H1 (cell line): ENCODE measurements around the gene FADS2. TPM values are rescaled to one million over a fixed set of nuclear protein-coding genes. Genes with fewer than 3 reads are reported as not detected.
A peak's percentile ranks its signal among the peaks of the same experiment; 100 is the strongest.

Experiments used
- CTCF ChIA-PET: fragments of 300-600 bp; sonication (Branson Sonifier 250); formaldehyde crosslinking; loops from one replicate; lab custom pipeline; 2021; ENCODE audit not compliant: partially characterized antibody; lab: Charles Lee
- POLR2A ChIA-PET: fragments of 300-600 bp; sonication (Branson Sonifier 250); formaldehyde crosslinking; loops from one replicate; lab custom pipeline; 2021; ENCODE audit warnings: inconsistent platforms; ENCODE audit not compliant: partially characterized antibody; lab: Charles Lee
- DNase-seq, 2 experiments: peaks; one replicate each; pipeline versions ENCODE4 v3.0.0 to v3.0.0-alpha.2; 2010 to 2022; ENCODE audit warnings: low spot score in 2 of 2, low read depth in 1 of 2, mixed read lengths in 1 of 2
- FAIRE-seq: peaks from 2 replicates; lab custom pipeline; 2011; peaks lifted over from hg19 to GRCh38; lab: Jason Lieb, UNC
- H2AFZ ChIP-seq: 2 replicates; pipeline ENCODE4 v1.8.1; 2012; ENCODE audit warnings: low read length, inconsistent platforms
- H2AK5ac ChIP-seq: 2 replicates; pipeline ENCODE4 v1.6.1; 2013; ENCODE audit warnings: low read depth, low read length
- H2BK120ac ChIP-seq: replicated peaks from 2 replicates; pipeline ENCODE3; 2013; ENCODE audit warnings: low read depth, low read length, inconsistent platforms
- H2BK12ac ChIP-seq: 2 replicates; pipeline ENCODE4 v1.6.1; 2013; ENCODE audit warnings: low read depth, low read length
- H2BK15ac ChIP-seq: 2 replicates; pipeline ENCODE4 v1.6.1; 2013; ENCODE audit warnings: low read length
- H2BK20ac ChIP-seq: 2 replicates; pipeline ENCODE4 v1.6.1; 2013; ENCODE audit warnings: low read length
- H2BK5ac ChIP-seq: 2 replicates; pipeline ENCODE4 v1.6.1; 2013; ENCODE audit warnings: low read depth, low read length
- H3K14ac ChIP-seq: 2 replicates; pipeline ENCODE4 v1.6.1; 2013; ENCODE audit warnings: inconsistent platforms; ENCODE audit not compliant: insufficient read length
- H3K18ac ChIP-seq: 2 replicates; pipeline ENCODE4 v1.6.1; 2013; ENCODE audit warnings: low read length; ENCODE audit errors: extremely low read depth
- H3K23ac ChIP-seq: 2 replicates; pipeline ENCODE4 v1.6.1; 2013; ENCODE audit warnings: inconsistent platforms; ENCODE audit not compliant: insufficient read length
- H3K23me2 ChIP-seq: 2 replicates; pipeline ENCODE4 v1.6.1; 2013; ENCODE audit warnings: low read depth, low read length
- H3K27ac ChIP-seq: 2 replicates; pipeline ENCODE4 v1.6.1; 2011; ENCODE audit warnings: low read depth, low read length, inconsistent platforms
- H3K27me3 ChIP-seq, 4 experiments: replicated peaks in 1 of 4; 1 replicate in 1 of 4; 2 replicates in 3 of 4; pipeline versions ENCODE4 v1.6.1 to v1.8.1; 2011 to 2013; ENCODE audit warnings: low read length in 3 of 4, mild to moderate bottlenecking in 3 of 4, inconsistent platforms in 2 of 4, mixed read lengths in 2 of 4, moderate library complexity in 1 of 4; ENCODE audit not compliant: control insufficient read depth in 3 of 4, insufficient read depth in 3 of 4; ENCODE audit errors: extremely low read depth in 1 of 4
- H3K36me3 ChIP-seq, 4 experiments: 2 replicates each; pipeline versions ENCODE4 v1.6.1 to v1.8.1; 2011 to 2013; ENCODE audit warnings: mild to moderate bottlenecking in 4 of 4, low read length in 3 of 4, moderate library complexity in 2 of 4, control low read depth in 1 of 4, inconsistent platforms in 1 of 4; ENCODE audit not compliant: insufficient read depth in 4 of 4, control insufficient read depth in 2 of 4
- H3K4ac ChIP-seq: replicated peaks from 2 replicates; pipeline ENCODE3; 2013; ENCODE audit warnings: low read length, low read depth, mixed read lengths, inconsistent platforms; ENCODE audit not compliant: insufficient read length
- H3K4me1 ChIP-seq, 4 experiments: replicated peaks in 1 of 4; 1 replicate in 1 of 4; 2 replicates in 3 of 4; pipeline versions ENCODE4 v1.6.1 to v1.8.1; 2011 to 2013; ENCODE audit warnings: low read length in 3 of 4, inconsistent platforms in 2 of 4, mixed read lengths in 1 of 4; ENCODE audit not compliant: insufficient read depth in 4 of 4, control insufficient read depth in 3 of 4
- H3K4me2 ChIP-seq, 2 experiments: 2 replicates each; pipeline versions ENCODE4 v1.6.1 to v1.8.1; 2011 to 2013; ENCODE audit warnings: low read depth in 2 of 2, low read length in 2 of 2, control low read depth in 1 of 2, inconsistent platforms in 1 of 2, mild to moderate bottlenecking in 1 of 2; ENCODE audit not compliant: insufficient read depth in 1 of 2
- H3K4me3 ChIP-seq, 4 experiments: fragments of 200-600, 300-600 bp in 1 of 4; sonication (generic), shearing (Covaris generic), sonication (Bioruptor Twin) in 1 of 4; 2 replicates each; pipeline versions ENCODE4 v1.5.1 to v1.8.1; 2011 to 2016; ENCODE audit warnings: low read length in 4 of 4, low read depth in 3 of 4, control low read depth in 2 of 4, inconsistent platforms in 2 of 4, mild to moderate bottlenecking in 2 of 4, mixed read lengths in 1 of 4, moderate library complexity in 1 of 4; ENCODE audit not compliant: insufficient read depth in 2 of 4; ENCODE audit errors: extremely low read depth in 1 of 4
- H3K56ac ChIP-seq: replicated peaks from 2 replicates; pipeline ENCODE3; 2013; ENCODE audit warnings: low read depth, mild to moderate bottlenecking, mixed read lengths, low read length, inconsistent platforms; ENCODE audit not compliant: insufficient read length
- H3K79me1 ChIP-seq: 2 replicates; pipeline ENCODE4 v1.6.1; 2013; ENCODE audit warnings: low read depth, low read length, control low read depth
- H3K79me2 ChIP-seq, 2 experiments: 2 replicates each; pipeline versions ENCODE4 v1.6.1 to v1.8.1; 2012 to 2013; ENCODE audit warnings: low read length in 2 of 2, mild to moderate bottlenecking in 2 of 2, inconsistent platforms in 1 of 2; ENCODE audit not compliant: insufficient read depth in 2 of 2, control insufficient read depth in 1 of 2
- H3K9ac ChIP-seq, 4 experiments: replicated peaks in 1 of 4; 1 replicate in 1 of 4; 2 replicates in 3 of 4; pipeline versions ENCODE4 v1.6.1 to v1.8.1; 2011 to 2013; ENCODE audit warnings: low read depth in 3 of 4, low read length in 3 of 4, control low read depth in 2 of 4, mild to moderate bottlenecking in 2 of 4, moderate library complexity in 2 of 4, inconsistent platforms in 1 of 4; ENCODE audit errors: extremely low read depth in 1 of 4
- H3K9me3 ChIP-seq, 2 experiments: 2 replicates each; pipeline versions ENCODE4 v1.6.1 to v1.8.1; 2012 to 2013; ENCODE audit warnings: mild to moderate bottlenecking in 2 of 2, moderate library complexity in 2 of 2, control low read depth in 1 of 2, inconsistent platforms in 1 of 2, low read depth in 1 of 2, low read length in 1 of 2, mixed read lengths in 1 of 2; ENCODE audit not compliant: insufficient read depth in 2 of 2
- H4K20me1 ChIP-seq, 2 experiments: replicated peaks in 1 of 2; 2 replicates each; pipeline versions ENCODE3 to v1.8.1; 2011 to 2013; ENCODE audit warnings: inconsistent platforms in 2 of 2, low read length in 2 of 2, mild to moderate bottlenecking in 1 of 2; ENCODE audit not compliant: insufficient read depth in 2 of 2, control insufficient read depth in 1 of 2
- H4K5ac ChIP-seq: 2 replicates; pipeline ENCODE4 v1.6.1; 2013; ENCODE audit warnings: low read length, low read depth, mixed read lengths, inconsistent platforms; ENCODE audit not compliant: insufficient read length
- H4K8ac ChIP-seq: 2 replicates; pipeline ENCODE4 v1.8.0; 2013; ENCODE audit warnings: mild to moderate bottlenecking, moderate library complexity, low read length, inconsistent platforms; ENCODE audit not compliant: insufficient read depth; ENCODE audit errors: extremely low read depth
- H4K91ac ChIP-seq: replicated peaks from 2 replicates; pipeline ENCODE3; 2013; ENCODE audit warnings: low read length, mixed read lengths, inconsistent platforms; ENCODE audit not compliant: insufficient read length
- KDM5A ChIP-seq: fragments of 200-600 bp; IDR thresholded peaks from 2 replicates; pipeline ENCODE4 v1.7.1; 2012; ENCODE audit warnings: mild to moderate bottlenecking, low read length, inconsistent platforms, mixed read lengths
- POLR2AphosphoS5 ChIP-seq: IDR thresholded peaks from 2 replicates; pipeline ENCODE4 v1.6.1; 2011; ENCODE audit warnings: low read depth, low read length
- WGBS, 2 experiments: shearing (Covaris generic) in 1 of 2; methylation state at CpG; one replicate each; pipeline versions ENCODE4 v1.1.6 to v1.1.7; 2013 to 2015; ENCODE audit warnings: low lambda C conversion rate in 2 of 2, mixed read lengths in 2 of 2, inconsistent platforms in 1 of 2, low coverage in 1 of 2, missing lambda C conversion rate in 1 of 2; ENCODE audit not compliant: insufficient replicate concordance in 2 of 2, insufficient coverage in 1 of 2, insufficient read length in 1 of 2; ENCODE audit errors: extremely low coverage in 1 of 2, missing lambda C conversion rate in 1 of 2; 5-methylcytosine and 5-hydroxymethylcytosine counted together
- polyA plus RNA-seq, 7 experiments: library from polyadenylated mRNA; depleted of rRNA in 3 of 7; stranded (reverse) in 5 of 7; unstranded in 2 of 7; fragments of >200 nt in 5 of 7; fragments of 200-250 nt in 2 of 7; gene quantifications; 1 replicate in 5 of 7; 2 replicates in 1 of 7; 4 replicates in 1 of 7; pipeline versions ENCODE4 v1.2.1 to v1.2.3, GENCODE V29; 2011 to 2013; ENCODE audit warnings: missing spikeins in 2 of 7, mixed read lengths in 2 of 7
- total RNA-seq: library from RNA; stranded (reverse); fragmentation: NEBNext Ultra II Directional; extraction: Animal tissue kit (Norgen Biotek cat#: 25700); gene quantifications from 2 replicates; pipeline ENCODE4 v1.2.1, GENCODE V29; 2021

FADS2 gene
- total and polyA plus RNA-seq, 2 of the 8 experiments (the other 6 are each of a cell fraction or from before 2014, with no cell fraction given): 499 to 701 TPM

DNA sequence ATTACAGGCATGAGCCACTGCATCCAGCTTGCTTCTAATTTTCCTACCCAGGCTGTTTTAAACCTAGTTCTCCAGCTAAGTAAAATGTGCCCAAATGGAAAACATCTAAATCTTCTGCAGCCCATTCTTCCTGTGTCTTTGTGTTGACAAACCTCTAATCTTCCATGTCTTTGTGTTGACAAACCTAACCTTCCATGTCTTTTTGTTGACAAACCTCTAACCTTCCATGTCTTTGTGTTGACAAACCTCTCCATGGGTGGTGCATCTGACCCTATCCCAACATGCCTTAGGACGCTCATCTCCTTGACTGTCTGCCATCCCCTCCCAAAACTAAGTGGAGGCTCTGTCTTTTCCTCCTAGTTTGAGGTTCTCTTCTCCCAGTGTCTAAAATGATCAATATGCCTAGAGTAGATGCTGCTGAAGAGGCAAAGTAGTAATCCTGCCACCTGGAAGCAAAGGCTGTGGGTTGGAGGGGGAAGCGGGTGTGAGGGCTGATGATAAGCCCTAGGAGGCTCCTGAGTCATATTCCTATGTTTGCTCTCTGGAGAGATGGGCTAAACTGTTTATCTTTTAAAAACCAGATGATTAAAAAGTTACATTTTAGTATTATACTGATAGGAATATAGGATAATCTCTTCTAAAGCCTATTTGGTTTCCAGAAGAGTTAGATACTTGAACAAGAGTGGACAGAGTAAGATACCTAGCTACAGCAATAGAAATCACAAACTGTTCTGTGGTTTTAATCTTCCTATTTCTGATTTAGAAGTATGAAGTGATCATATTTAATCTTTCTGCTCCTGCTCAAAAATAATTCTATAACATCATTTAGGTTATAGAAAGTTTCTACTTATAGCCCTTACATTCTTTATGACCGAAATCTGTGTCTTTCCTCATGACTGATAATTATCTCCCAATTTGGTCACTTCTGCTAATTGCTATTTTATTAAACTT lies 27.5 kb upstream of the FADS2 start:
- CTCF ChIA-PET: interaction anchor here (0.6 to 10.1 kb wide), 9 partner anchors 12 to 328 kb away, joined by 3 to 118 read pairs (median 3); partner anchors contain the start of gene FADS1
- H4K91ac ChIP-seq: no peak overlapping the region
- peaks cover 0 to 16% of the 10 kb centered on the region in 2 experiments; a peak in 2 of 4 replicates for H3K79me2 ChIP-seq

More for the DNA sequence above, 27.5 kb upstream of the FADS2 start:
- POLR2A ChIA-PET: interaction anchor here (1.1 to 20.9 kb wide), 9 partner anchors 6 to 54 kb away, joined by 3 to 354 read pairs (median 6); partner anchors contain the start of genes FADS1, FEN1 and TMEM258
- Histone ChIP-seq H3K27me3 (no peaks in the 10 kb centered on the region), H4K20me1 (peaks cover 4 to 6% of the 10 kb centered on the region in 2 experiments), H2AK5ac (no peak overlapping the region), H3K4me1 (0 out of 7 replicates have a peak, but pooled peaks cover 0 to 2% (median 0%) of the 10 kb centered on the region in 4 experiments), H3K27ac (no peak overlapping the region), H2BK12ac (no peak overlapping the region), H3K4ac (no peak overlapping the region), H3K36me3 (peaks cover 27 to 71% (median 52%) of the 10 kb centered on the region in 4 experiments), H4K5ac (no peak overlapping the region), H3K14ac (no peak overlapping the region), H2BK20ac (no peak overlapping the region), H3K79me1 (no peaks in the 10 kb centered on the region; the same call in 1 of the 2 replicates), H2BK15ac (no peak overlapping the region), H3K18ac (no peak overlapping the region), H3K9me3 (no peaks in the 10 kb centered on the region), H2BK5ac (no peak overlapping the region), H2BK120ac (no peak overlapping the region), H4K8ac (no peak overlapping the region), H3K9ac (no peak overlapping the region), H3K4me3 (no peak overlapping the region), H3K23ac (no peak overlapping the region), H3K23me2 (no peaks in the 10 kb centered on the region), H2AFZ (no peak overlapping the region), H3K4me2 (no peak overlapping the region), H3K56ac (no peak overlapping the region)
- 95% methylated on average over 3 of the region's 3 CpGs; no CpG with 5 or more reads in 1 of the 2 experiments for WGBS, 2 experiments
- DNase-seq (no peak), FAIRE-seq (no peak)
- TF ChIP-seq KDM5A: no peak
- TF ChIP-seq POLR2AphosphoS5: 0 out of 2 replicates have a peak, but pooled peaks have one; percentile 23
